Endometrial microvascular endothelial cells (primary cell): Measurements from ENCODE around the gene SPATA20. TPM values are rescaled to one million over a fixed set of nuclear protein-coding genes. Genes with fewer than 3 reads are reported as not detected.

Source experiments
- in situ Hi-C: cut with HindIII; loops from 2 replicates; pipeline ENCODE4 v1.10.0; 2017; ENCODE audit warnings: low sequenced_read_pairs, low pct_unique_long_range_greater_than_20kb; ENCODE audit errors: inconsistent ontology term
- total RNA-seq: library from RNA; depleted of rRNA; stranded (reverse); fragments of >200 nt; gene quantifications from one replicate; pipeline ENCODE4 v1.2.3, GENCODE V29; 2015; ENCODE audit errors: inconsistent ontology term

The SPATA20 gene
- total RNA-seq, 1 donor from 2014 or later = 90.3 TPM

- in situ Hi-C loops = no loop called here
Observed at GRCh38 chr17:50537721-50538548, 9.0 kb upstream of the SPATA20 start.

- in situ Hi-C loops = no loop called here
Observed at GRCh38 chr17:50538549-50539410, 8.2 kb upstream of the SPATA20 start.

GRCh38 chr17:50539762-50540559 lies 7.0 kb upstream of the SPATA20 start:
- in situ Hi-C loops = no loop called here

- in situ Hi-C loops = no loop called here
Observed at GRCh38 chr17:50540560-50541401, 6.2 kb upstream of the SPATA20 start.

- in situ Hi-C loops = no loop called here
Observed at GRCh38 chr17:50541402-50541715, 5.6 kb upstream of the SPATA20 start.

- in situ Hi-C loops = no loop called here
Observed at GRCh38 chr17:50541716-50542688, 5.0 kb upstream of the SPATA20 start.

- in situ Hi-C loops = no loop called here
Observed at GRCh38 chr17:50542795-50543774, 3.9 kb upstream of the SPATA20 start.

GRCh38 chr17:50544516-50544915 lies 2.5 kb upstream of the SPATA20 start:
- in situ Hi-C loops = no loop called here

GRCh38 chr17:50545311-50545710 lies 1.7 kb upstream of the SPATA20 start:
- in situ Hi-C loops = no loop called here

GRCh38 chr17:50546701-50547034 lies 306 bp upstream of the SPATA20 start:
- in situ Hi-C loops = no loop called here

- in situ Hi-C loops = no loop called here
Observed at GRCh38 chr17:50547736-50548083, 736 bp downstream of the SPATA20 start.

GRCh38 chr17:50548831-50549230 lies 1.9 kb downstream of the SPATA20 start:
- in situ Hi-C loops = no loop called here

- in situ Hi-C loops = no loop called here
Observed at GRCh38 chr17:50549256-50549941, 2.4 kb downstream of the SPATA20 start.

- in situ Hi-C loops = no loop called here
Observed at GRCh38 chr17:50549969-50550368, 3.0 kb downstream of the SPATA20 start.

- in situ Hi-C loops = no loop called here
Observed at GRCh38 chr17:50550661-50551432, 3.9 kb downstream of the SPATA20 start.
